Activated T-helper 1 cell treated with anti-CD3 and anti-CD28 coated beads, Interleukin-12 subunit alpha, Interleukin-12 subunit beta, Interleukin-2, Interleukin-4 antibody, amounts not matched to agents 30 ng/mL and 10 ng/mL and 1 ng/mL, durations not matched to agents 14 hours and 24 hours and 36 hours (primary cell): Measurements from ENCODE around the gene NUPR1. TPM values are rescaled to one million over a fixed set of nuclear protein-coding genes. Genes with fewer than 3 reads are reported as not detected.
"Not testable (repeated sequence)": the region's sequence is repeated elsewhere in the genome, so short reads cannot be mapped to it uniquely, and the experiment has no call there.

Source experiments
- DNase-seq: peaks from one replicate; pipeline ENCODE4 v3.0.0; 2021; ENCODE audit warnings: low spot score
- H3K27ac Mint-ChIP-seq: one replicate; pipeline ENCODE4 v1.8.0; 2021; ENCODE audit warnings: mild to moderate bottlenecking, mixed read lengths
- H3K27me3 Mint-ChIP-seq: one replicate; pipeline ENCODE4 v1.8.0; 2022; ENCODE audit warnings: mild to moderate bottlenecking, moderate library complexity, mixed read lengths; ENCODE audit not compliant: insufficient read depth
- H3K36me3 Mint-ChIP-seq: one replicate; pipeline ENCODE4 v1.8.0; 2021; ENCODE audit warnings: low read depth, mixed read lengths
- H3K4me1 Mint-ChIP-seq: one replicate; pipeline ENCODE4 v1.8.0; 2021; ENCODE audit warnings: low read depth, mixed read lengths
- H3K4me3 Mint-ChIP-seq: one replicate; pipeline ENCODE4 v1.8.0; 2021; ENCODE audit warnings: mild to moderate bottlenecking, moderate library complexity, mixed read lengths
- H3K9me3 Mint-ChIP-seq: one replicate; pipeline ENCODE4 v1.8.0; 2021; ENCODE audit warnings: mixed read lengths
- intact Hi-C: fragments of 100-400 bp; cut with micrococcal nuclease; formaldehyde crosslinking; loops from one replicate; pipeline ENCODE4 v1.15.1; 2024
- total RNA-seq: library from RNA; stranded (reverse); gene quantifications from 2 replicates; pipeline ENCODE4 v1.2.3, GENCODE V29; 2022

Gene NUPR1
- total RNA-seq, 1 donor from 2014 or later: not detected

- peaks cover 5% of the 10 kb centered on the region for H3K4me1 Mint-ChIP-seq
- H3K27me3 Mint-ChIP-seq: peaks cover 2% of the 10 kb centered on the region
- H3K27ac Mint-ChIP-seq: no peak overlapping the region
- DNase-seq: no peak
- intact Hi-C loops: no loop called here
- H3K4me3 Mint-ChIP-seq: no peak overlapping the region
- no peaks in the 10 kb centered on the region for H3K36me3 Mint-ChIP-seq
- H3K9me3 Mint-ChIP-seq: no peaks in the 10 kb centered on the region
These were observed 9.6 kb upstream of the NUPR1 start for GRCh38 chr16:28548306-28548802.

GRCh38 chr16:28546626-28547025, 7.9 kb upstream of the NUPR1 start:
- H3K36me3 Mint-ChIP-seq: no peaks in the 10 kb centered on the region
- intact Hi-C loops: no loop called here
- H3K4me3 Mint-ChIP-seq: no peak overlapping the region
- peaks cover 6% of the 10 kb centered on the region for H3K27me3 Mint-ChIP-seq
- no peak for DNase-seq
- peaks cover 5% of the 10 kb centered on the region for H3K4me1 Mint-ChIP-seq
- no peaks in the 10 kb centered on the region for H3K9me3 Mint-ChIP-seq
- no peak overlapping the region for H3K27ac Mint-ChIP-seq

GRCh38 chr16:28545964-28546363, 7.2 kb upstream of the NUPR1 start:
- H3K9me3 Mint-ChIP-seq, H3K36me3 Mint-ChIP-seq, H3K27me3 Mint-ChIP-seq, H3K4me1 Mint-ChIP-seq, DNase-seq, H3K27ac Mint-ChIP-seq, H3K4me3 Mint-ChIP-seq, intact Hi-C loops: not testable (repeated sequence)

GRCh38 chr16:28544998-28545397, 6.2 kb upstream of the NUPR1 start:
- Mint-ChIP-seq H3K36me3 (no peaks in the 10 kb centered on the region), H3K9me3 (no peaks in the 10 kb centered on the region), H3K27me3 (peaks cover 6% of the 10 kb centered on the region), H3K4me1 (peaks cover 5% of the 10 kb centered on the region), H3K27ac (no peak overlapping the region), H3K4me3 (no peak overlapping the region)
- no peak for DNase-seq
- intact Hi-C loops: no loop called here

GRCh38 chr16:28543072-28543471, 4.3 kb upstream of the NUPR1 start:
- no peak for DNase-seq
- Mint-ChIP-seq H3K27ac (no peak overlapping the region), H3K4me3 (no peak overlapping the region), H3K9me3 (no peaks in the 10 kb centered on the region), H3K4me1 (no peaks in the 10 kb centered on the region), H3K36me3 (no peaks in the 10 kb centered on the region), H3K27me3 (peaks cover 6% of the 10 kb centered on the region)
- intact Hi-C loops: no loop called here

GRCh38 chr16:28542646-28543045, 3.9 kb upstream of the NUPR1 start:
- Mint-ChIP-seq H3K9me3 (no peaks in the 10 kb centered on the region), H3K4me1 (no peaks in the 10 kb centered on the region), H3K27ac (no peak overlapping the region), H3K4me3 (no peak overlapping the region), H3K27me3 (peaks cover 6% of the 10 kb centered on the region), H3K36me3 (no peaks in the 10 kb centered on the region)
- DNase-seq: no peak
- intact Hi-C loops: no loop called here

- intact Hi-C loops: no loop called here
- DNase-seq: no peak
- H3K9me3 Mint-ChIP-seq: no peaks in the 10 kb centered on the region
These were observed 1.6 kb upstream of the NUPR1 start for GRCh38 chr16:28540346-28540745.

GRCh38 chr16:28537964-28538732, 626 bp downstream of the NUPR1 start:
- intact Hi-C loops: no loop called here
- Mint-ChIP-seq H3K36me3 (no peaks in the 10 kb centered on the region), H3K4me1 (peaks cover 15% of the 10 kb centered on the region), H3K27ac (no peak overlapping the region), H3K9me3 (no peaks in the 10 kb centered on the region), H3K4me3 (no peak overlapping the region), H3K27me3 (peaks cover 4% of the 10 kb centered on the region)
- DNase-seq: no peak

More at GRCh38 chr16:28540346-28540745, 1.6 kb upstream of the NUPR1 start:
- H3K4me3 Mint-ChIP-seq: no peak overlapping the region
- H3K27ac Mint-ChIP-seq: no peak overlapping the region
- H3K4me1 Mint-ChIP-seq: peaks cover 3% of the 10 kb centered on the region
- H3K36me3 Mint-ChIP-seq: no peaks in the 10 kb centered on the region
- peaks cover 6% of the 10 kb centered on the region for H3K27me3 Mint-ChIP-seq

- Mint-ChIP-seq H3K4me1 (peaks cover 15% of the 10 kb centered on the region), H3K36me3 (no peaks in the 10 kb centered on the region), H3K4me3 (no peak overlapping the region), H3K27me3 (no peaks in the 10 kb centered on the region), H3K9me3 (no peaks in the 10 kb centered on the region), H3K27ac (no peak overlapping the region)
- intact Hi-C loops: no loop called here
- DNase-seq: no peak
These were observed 1.7 kb downstream of the NUPR1 start for GRCh38 chr16:28537076-28537475.

GRCh38 chr16:28534542-28535373, 4.0 kb downstream of the NUPR1 start:
- Mint-ChIP-seq H3K4me1 (peaks cover 15% of the 10 kb centered on the region), H3K27me3 (no peaks in the 10 kb centered on the region), H3K4me3 (no peak overlapping the region), H3K9me3 (no peaks in the 10 kb centered on the region), H3K36me3 (no peaks in the 10 kb centered on the region), H3K27ac (peak overlapping the region; percentile 53)
- intact Hi-C loops: no loop called here
- no peak for DNase-seq

GRCh38 chr16:28532940-28533647, 5.7 kb downstream of the NUPR1 start:
- Mint-ChIP-seq H3K4me3 (no peak overlapping the region), H3K27ac (no peak overlapping the region), H3K4me1 (peaks cover 15% of the 10 kb centered on the region), H3K27me3 (peaks cover 4% of the 10 kb centered on the region), H3K36me3 (no peaks in the 10 kb centered on the region), H3K9me3 (no peaks in the 10 kb centered on the region)
- intact Hi-C loops: no loop called here
- no peak for DNase-seq

GRCh38 chr16:28531777-28532744, 6.7 kb downstream of the NUPR1 start:
- Mint-ChIP-seq H3K9me3 (no peaks in the 10 kb centered on the region), H3K4me1 (peaks cover 15% of the 10 kb centered on the region), H3K4me3 (no peak overlapping the region), H3K36me3 (no peaks in the 10 kb centered on the region), H3K27me3 (peaks cover 6% of the 10 kb centered on the region), H3K27ac (no peak overlapping the region)
- no peak for DNase-seq
- intact Hi-C loops: no loop called here
